GM19351 (cell line): ENCODE measurements around the gene ING5.

Source experiments
- ATAC-seq: cut with Tn5 transposase; IDR thresholded peaks from one replicate; pipeline ENCODE4 v1.9.1; 2021; ENCODE audit warnings: mild to moderate bottlenecking, moderate library complexity; ENCODE audit not compliant: unreplicated experiment

Gene ING5

DNA sequence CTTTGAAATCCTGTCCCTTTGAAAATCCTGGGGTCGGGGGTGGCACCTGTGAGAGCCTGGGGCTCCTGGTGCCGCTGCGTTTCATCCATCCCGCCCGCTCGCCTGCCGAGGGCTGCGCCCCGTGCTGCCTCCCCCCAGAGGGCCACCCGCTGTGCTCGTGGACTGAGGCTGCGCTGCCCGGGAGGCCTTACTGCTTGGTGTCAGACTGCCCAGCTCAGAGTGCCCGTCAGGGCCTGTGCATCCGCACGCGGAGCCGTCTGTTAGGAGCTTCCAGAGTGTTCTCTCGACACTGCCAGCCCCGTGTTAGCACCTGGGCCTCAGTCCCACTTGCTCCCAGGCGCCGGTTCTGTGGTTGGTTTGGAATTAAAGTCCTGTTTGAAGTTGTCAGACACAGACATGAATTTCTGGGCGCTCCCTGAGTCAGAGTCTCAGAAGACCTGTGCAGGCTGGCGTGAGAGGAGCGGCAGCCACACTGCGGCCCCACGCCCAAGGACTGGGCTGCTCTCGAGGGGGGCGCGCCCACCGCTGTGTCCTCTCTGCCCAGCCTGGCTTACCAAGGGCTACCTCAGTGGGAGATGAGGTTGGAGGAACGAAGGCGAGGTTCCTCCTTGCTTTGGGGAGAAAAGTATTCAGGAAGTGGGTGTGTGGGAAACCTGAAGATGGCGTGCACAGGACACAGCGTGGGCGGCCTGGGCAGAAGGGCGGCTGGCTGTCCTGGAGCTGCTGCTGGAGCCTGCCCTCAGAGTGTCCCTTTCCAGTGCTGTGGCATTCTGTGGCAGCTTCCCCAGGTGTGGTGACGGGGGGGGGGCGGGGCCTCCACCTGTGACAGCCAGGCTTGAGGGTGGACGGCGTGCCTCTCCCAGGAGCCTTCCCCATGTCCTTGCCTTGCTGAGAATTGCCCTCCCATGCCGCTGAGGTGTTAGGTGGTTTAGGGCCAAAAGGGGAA, 29.3 kb upstream of the ING5 start:
- ATAC-seq = no peak

DNA sequence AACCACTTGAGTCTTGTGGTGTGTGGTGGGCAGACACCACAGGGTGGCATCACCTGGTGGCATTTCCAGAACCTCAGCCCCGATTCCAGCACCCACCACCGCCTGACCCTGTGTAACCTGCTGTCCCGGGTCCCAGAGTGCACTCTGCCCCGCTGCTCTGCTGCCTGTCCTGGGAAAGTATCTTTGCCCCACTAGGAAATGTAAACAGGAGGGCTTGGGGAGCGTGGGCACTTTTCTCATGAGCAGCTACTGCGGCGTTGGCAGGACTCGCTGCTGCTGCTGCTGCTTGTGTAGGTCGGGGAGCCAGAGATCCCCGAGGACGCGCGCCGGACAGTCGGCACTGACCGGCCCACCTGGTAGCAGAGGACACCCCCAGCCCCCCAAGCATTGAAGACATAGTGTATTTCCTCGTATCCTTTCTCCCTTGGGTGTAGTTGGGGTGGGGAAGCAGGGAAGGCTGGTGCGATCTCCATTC, 28.6 kb upstream of the ING5 start:
- no peak for ATAC-seq

DNA sequence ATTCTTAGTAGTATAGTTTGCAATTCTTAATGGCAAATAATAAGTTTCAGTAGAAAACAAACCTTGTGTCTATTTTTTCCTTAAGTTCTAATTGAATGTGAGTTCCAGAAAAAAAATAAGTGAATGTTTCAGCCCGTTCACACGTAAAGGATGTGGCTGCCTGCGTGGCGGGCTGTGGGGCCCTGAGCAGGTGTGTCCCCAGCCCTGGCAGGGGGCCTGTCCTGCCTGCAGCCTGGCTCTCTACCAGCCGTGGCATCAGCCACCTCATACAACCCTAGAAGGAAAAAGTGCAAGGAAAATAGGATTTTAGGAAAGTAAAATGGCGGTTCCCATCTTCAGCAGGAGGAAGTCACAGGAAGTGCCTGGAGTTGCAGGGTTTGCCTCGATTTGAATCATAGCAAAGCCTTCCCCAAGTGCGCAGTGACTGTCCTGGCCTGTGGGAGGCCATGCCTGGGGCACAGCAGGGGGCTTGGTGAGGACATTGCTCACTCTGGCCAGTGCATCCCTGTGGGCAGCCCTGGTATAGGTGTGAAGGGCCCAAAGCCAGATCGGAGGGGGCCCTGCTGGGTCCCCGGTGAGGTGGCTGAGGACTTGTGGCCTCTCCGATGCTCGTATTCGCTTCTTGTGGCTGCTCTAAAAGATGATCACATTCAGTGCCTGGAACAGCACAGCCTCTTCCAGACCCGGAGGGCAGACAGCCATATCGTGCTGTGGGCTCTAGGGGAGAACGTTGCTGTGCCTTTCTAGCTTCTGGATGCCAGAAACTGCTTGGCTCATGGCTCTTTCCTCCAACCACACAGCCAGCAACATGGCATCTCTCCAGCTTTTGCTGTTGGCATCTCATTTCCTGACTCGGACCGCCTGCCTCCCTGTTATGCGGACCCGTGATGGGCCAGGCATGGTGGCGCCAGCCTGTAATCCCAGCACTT, 27.8 kb upstream of the ING5 start:
- no peak for ATAC-seq

DNA sequence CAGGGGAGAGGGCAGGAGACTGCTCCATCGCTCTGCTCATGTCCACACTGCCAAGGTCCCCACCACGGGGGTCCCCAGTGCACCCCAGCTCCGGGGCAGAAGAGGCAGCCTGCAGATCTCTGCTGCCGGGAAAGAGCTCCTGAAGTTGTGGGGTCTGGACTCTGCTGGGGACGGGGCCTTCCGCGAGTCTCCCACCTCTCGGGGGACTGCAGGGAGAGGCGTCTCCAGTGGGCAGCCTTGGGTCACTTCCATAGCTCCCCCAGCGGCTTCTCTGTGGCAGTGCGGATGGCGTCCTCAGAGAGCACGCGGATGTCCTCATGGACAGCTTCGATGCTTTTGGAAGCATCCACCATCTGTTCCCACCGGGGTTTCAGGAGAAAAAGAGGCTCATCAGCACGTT, 26.0 kb upstream of the ING5 start:
- ATAC-seq = no peak

DNA sequence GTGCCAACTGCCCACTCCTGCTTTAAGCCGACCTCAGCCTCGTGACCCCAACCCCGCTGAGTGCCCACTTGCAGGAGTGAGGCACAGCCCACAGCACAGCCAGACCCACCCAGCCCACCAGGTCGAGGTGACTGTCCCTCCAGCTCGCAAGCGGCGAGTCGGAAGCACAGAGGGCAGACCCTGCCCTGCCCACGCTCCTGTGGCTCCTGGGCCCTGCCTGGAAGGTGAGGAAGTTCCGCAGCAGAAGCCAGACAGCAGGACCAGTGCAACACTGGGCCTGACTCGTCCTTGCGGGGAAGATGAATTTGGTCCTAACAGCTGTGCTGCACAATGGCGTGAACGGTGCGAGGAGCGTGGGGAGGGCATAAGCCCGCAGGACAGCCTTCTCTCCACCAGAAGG, 25.2 kb upstream of the ING5 start:
- ATAC-seq = no peak

DNA sequence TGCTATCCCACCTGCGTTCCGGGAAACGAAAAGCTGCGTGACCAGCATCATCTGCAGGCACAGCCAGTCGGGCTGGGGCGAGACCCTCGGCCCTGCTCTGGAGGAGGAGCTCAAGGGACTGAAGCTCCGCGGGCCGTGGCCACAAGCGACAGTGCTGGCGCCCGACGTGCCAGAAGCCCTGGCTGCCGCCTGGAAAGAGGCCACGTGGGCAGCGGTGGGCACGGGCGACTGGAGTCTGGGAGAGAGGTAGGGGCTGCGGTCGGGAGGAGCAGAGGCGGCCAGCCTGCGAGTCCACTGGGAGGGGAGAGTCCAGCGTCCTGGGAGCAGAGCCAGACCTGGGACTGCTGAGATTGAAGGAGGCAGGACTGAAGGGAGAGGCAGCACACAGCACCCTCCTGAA, 24.4 kb upstream of the ING5 start:
- ATAC-seq = no peak

DNA sequence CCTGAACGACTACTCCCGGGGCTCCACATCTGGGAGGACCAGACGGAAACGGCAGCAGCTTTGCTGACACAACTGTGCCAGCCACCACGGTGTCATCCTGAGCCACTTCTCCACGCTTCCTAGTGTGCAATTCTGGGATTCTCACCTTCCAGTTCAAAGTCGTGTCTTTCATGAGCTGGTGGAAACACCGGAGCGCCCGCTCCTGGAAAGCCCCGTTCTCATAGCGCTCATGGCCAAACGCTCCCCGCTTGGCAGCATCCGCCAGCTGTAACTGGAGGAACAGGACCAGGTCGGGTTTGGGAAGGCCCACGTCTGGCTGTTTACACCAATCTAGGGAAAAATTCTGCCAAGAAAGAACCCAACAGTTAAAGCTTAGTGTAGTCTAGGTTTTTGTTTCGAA, 23.5 kb upstream of the ING5 start:
- no peak for ATAC-seq

DNA sequence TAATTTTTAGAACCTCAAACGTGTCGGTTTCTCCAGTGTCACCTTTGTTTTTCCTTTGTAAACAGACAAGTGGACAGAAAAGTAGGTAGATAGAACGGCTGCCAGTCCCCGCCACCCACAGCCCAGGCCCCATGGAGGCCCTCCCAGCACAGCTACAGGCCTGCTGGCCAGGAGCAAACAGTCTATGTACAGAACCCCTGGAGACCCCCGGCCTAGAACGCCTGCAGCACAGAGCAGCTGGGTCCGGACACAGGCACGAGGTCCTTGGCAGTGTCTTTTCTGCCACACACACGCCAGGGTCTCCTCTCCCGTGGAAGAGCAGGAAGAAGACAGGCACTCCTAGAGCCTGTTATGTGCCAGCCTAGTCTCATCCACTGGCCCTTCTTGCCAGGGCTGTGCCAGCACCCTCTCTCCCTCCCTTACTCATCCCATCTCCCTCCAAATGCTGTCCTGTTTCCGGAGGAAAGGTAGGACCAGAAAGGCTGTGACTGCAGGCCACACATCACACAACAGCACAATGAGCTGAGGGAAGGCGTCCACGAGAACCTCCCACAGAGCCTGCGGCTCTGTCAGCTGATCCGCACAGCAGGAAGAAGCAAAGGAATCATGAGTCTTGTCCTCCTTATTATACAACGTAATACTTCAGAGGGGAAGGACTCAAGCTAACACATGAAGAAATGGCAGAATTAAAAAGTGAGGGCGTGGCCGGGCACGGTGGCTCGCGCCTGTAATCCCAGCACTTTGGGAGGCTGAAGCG, 22.9 kb upstream of the ING5 start:
- no peak for ATAC-seq

DNA sequence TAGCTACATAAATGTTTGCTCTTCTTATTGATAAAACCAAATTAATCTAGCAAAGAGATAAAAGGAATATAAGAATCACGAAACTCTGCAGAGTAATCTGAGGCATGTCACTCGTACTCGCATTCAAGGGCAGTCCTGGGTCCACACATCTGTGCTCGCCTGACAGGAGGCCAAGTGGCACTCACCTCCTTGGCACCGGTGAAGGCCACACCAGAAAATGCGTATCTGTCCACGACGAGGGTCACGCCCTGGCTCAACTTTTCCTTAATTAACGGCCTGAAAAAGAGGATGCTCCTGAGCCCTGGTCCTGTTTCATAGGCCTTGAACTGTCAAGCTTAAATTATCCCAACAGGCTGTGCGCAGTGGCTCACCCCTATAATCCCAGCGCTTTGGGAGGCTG, 21.8 kb upstream of the ING5 start:
- no peak for ATAC-seq

DNA sequence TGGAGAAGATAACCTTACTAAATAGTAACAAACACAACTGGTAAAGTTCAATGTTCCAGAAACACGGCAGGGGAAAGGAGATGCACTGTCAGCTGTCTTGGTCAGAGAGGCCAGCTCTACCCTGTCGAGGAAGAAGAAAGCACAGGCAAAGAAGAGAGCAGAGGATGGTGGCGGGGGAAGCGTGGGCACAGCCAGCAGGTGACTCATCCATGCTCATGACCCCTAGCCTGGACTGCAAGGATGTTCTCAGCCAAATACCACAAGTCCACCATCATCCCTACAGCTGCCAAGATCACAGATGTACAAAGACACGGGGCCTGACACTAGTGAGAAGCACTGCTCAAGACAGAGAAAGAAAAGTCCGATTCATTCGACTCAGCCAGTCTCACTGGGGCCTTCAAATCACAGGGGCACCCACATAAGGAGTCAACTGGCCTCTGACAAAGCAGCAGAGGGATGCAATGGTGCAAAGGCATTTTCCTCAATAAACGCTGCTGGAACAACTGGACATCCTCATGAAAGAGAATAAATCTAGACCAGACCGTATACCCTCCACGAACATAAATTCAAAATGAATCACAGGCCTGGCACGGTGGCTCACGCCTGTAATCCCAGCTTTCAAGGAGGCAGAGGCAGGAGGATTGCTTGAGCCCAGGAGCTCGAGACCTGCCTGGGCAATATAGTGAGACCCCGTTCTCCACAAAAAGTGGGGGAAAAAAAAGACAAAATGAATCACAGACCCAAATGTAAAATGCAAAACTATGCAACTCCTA, 20.8 kb upstream of the ING5 start:
- no peak for ATAC-seq

DNA sequence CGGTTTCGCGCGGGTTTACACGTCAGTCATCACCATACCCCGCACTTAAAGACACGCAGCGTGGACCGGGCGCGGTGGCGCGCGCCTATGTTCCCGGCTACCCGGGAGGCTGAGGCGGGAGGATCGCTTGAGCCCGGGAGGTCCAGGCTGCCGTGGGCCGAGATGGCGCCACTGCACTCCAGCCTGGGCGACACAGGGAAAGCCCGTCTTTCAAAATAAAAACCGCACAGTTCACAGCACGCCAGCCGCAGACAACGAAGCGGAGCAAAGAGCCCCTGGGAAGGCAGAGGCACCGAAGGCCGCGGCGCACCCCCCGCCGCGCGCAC, 15.6 kb upstream of the ING5 start:
- peak; percentile 8 for ATAC-seq

DNA sequence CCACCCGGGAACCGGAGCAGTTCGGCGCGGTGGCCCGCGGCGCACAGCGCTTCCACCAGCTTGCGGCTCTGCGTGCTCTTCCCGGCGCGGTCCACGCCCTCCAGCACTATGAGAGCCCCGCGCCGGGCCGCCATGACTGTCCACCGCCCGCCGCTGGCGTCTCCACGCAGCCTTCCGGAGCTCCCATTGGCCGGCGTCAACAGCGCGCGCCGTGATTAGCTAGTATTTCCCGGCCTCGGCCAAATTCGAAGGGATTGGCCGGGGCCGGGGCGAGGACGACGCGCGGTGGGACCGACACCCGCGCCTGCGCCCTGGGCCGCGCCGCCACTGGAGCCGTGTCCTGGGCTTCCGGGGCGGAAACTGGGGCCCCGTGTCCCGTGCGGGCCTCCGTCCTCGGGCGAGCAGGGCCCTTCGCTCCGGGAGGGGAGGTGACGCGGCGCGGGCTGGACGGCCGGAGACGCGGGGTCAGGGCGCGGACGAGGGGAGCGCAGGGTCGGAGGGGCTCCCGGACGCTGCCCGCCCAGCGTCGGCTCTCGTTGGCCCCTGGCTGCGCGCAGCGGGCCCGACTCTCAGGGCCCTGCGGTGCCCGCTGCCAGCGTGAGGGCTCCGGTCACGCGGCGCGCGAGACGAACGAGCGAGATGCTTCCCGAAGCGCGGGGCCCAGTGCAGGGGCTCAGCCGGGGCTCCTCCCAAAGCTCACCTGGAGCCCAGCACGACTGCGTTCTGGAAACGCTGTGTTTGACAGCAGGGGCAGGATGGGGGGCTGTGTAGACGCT, 15.0 kb upstream of the ING5 start, which contains the start of gene DTYMK:
Gene DTYMK, minus strand, starts transcription at position 166 of the 776 bp plus-strand sequence. Its CDS starts 32 bp downstream, at position 134.
- ATAC-seq = peak; percentile 89

DNA sequence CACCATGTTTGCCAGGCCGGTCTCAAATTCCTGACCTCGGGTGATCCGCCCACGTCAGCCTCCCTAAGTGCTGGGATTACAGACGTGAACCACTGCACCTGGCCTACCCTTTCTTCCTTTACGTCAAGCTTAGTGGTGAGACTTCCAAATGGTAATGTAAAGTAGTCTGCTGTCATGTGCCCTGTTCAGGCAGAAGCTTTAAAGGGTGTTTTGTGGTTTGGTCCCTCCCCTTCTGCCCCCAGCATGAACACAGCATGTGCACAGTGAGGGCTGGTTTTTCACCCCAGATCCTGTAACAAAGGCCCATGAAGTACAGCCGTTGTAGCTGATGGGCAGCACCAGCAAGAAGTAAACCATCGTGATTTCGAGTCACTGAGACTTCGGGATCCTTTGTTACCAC, 12.5 kb upstream of the ING5 start:
- no peak for ATAC-seq

DNA sequence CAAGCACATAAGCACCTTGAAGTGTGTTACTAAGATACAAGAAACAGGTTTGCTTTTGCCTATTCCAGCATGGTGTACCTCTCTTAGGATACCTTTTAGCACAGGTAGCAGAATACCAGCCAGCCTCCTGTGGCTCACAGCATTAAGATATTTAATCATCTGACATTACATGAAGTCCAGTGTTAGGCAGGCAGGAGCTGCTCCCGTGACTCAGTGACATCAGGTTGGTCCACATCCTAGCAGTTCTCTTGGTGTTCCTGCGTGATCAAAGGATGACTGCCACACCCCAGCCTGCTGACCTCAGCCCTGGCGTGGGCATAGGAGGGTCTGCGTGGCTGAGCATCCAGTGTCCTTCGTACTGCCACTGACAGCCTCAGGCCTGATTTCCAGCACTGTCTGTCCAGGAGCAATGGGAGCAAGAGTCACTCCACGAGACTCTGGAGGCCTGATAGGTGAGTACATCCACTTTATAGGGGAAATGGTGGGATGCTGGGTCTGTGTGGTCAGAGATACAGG, 11.6 kb upstream of the ING5 start:
- no peak for ATAC-seq

DNA sequence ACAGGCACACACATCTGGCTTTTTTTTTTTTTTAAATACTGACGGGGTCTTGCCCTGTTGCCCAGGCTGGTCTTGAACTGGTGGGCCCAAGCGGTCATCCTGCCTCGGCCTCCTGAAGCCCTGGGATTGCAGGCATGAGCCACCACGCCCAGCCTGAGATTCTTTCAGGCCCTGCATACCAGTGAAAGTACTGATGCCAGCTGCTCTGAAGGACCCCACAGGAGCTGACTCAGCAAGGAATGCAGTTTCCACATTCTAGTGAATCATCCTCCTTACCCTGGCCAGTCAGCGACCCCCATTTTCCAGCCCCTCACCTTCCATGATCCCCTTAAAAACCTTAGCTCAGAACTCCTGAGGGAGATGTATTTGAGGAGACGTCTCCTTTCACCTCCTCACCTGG, 9.4 kb upstream of the ING5 start:
- no peak for ATAC-seq

DNA sequence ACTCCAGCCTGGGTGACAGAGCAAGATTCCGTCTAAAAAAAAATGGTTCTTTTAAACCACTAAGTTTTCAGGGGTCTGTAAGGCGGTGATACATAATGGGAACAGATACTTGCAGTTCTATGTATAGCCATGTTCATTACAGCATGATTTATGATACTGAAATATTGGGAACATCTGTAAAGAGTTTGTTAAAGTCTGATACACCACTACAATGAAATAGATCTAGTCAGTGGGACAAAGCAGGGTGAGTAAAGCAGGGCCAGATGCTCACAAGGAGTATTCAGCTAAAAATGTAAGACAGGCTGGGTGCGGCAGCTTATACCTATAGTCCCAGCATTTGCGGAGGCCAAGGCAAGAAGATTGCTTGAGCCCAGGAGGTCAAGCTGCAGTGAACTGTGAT, 6.2 kb upstream of the ING5 start:
- no peak for ATAC-seq

DNA sequence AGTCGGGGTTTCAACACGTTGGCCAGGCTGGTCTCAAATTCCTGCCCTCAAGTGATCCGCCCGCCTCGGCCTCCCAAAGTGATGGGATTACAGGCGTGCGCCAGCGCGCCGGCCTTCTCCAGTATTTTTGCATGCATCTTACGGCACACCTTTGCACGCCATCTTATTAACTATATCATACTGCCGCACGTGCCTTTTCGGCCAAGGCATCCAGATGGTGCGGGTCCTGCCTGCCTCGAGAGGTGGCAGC, 765 bp upstream of the ING5 start:
- ATAC-seq = no peak

DNA sequence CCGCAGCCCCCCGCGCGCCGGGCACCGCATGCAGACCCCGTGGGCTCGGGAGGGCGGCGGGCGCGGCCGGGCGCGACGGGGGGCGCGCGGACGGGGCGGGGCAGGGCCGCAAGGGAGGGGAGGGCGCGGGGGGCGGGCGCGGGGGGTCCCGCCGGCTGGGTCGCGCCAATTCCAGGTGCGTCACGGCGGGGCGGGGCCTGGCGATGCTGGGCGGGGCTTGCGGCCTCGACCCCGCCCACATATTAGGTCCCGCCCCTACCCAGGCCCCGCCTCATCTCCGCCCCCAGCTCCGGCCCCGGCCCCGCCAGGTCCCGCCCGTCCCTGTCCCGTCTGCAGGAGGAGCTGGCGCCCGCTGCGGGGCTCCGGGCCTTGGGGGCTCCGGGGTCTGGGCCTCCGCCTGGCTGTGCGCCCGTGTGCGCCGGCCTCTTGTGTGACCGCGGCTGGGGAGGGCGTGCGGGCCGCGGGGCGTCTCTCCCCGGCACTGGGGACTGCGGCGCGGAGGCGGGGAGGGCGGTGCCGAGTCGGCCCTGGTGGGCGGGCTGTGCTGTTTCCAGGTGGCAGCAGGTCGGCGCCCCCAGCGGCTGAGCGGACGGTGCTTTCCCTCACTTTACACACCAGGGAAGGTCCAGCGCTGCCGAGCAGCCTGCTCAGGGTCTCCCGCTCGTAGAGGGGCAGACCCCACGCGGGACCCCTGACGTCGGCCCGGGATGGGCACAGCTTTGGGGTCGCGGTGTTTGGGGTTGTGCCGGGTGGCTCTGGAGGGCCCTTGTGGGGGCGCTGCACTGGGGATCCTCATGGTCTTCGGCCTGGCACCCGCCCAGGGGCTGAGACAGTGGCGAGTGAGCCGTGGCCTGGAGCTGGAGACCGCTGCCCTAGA, 554 bp downstream of the ING5 start:
- peak; percentile 66 for ATAC-seq
